ENCODE measurements around the gene KLHL40. TPM values are rescaled to one million over a fixed set of nuclear protein-coding genes. Genes with fewer than 3 reads are reported as not detected.

Gene KLHL40
- total and polyA plus RNA-seq, 2 donors (not counting 1 experiment from before 2014, with no cell fraction given) = not detected

DNA sequence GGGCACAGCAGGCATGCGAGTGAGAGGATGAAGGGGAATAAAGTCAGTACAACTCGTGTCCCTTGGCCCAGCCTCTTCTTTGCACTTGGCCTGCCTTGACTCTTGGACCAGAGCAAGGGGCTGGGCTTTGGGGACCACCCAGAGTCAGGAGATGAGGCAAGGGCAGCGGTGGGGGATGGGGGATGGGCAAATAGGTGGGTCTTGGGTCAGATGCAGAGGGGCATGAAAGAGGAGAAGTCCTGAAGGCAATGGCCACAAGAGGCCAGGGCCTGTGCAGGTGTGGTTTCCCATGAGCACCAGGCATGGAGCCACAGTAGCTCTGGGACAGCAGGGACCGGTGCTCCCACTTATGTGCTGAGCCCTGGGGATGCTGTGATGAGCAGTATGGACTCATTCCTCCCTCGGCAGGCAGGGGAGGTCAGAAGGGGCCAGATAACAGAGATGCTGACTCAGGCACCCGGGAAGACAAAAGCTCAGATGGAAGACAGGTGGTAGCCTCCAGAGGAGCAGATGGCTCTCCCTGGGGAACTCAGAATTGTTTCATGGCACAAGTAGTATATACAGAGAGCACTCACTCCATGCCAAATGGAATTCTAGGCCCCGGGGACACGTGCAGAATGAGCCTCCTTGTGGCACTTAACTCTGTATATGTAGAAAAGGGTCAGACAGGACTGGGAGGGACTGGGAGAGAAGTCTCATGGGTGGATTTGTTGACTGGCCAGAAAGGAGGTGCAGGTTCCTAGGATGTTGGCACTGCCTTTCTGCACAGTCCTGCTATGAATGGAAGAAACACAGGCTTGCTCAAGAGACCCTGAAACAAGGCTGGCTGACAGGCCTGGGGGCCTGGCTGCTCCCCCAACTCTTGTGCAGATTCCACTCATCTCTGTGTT is 17.6 kb upstream of the KLHL40 start:
- no peak for DNase-seq
- H3K27me3 ChIP-seq (replicated peaks in 1 of 4; ENCODE audit: control extremely low read depth in 1 of 4, control insufficient read depth in 3 of 4, insufficient read depth in 4 of 4, low read length in 3 of 4) = no peaks in the 10 kb centered on the region
- ChIA-PET CTCF (no interaction called here), POLR2A (no interaction called here)
- H3K36me3 ChIP-seq (replicated peaks in 1 of 2; ENCODE audit: control extremely low read depth in 1 of 2, control insufficient read depth in 1 of 2, extremely low read depth in 1 of 2, insufficient read depth in 2 of 2, low read length in 1 of 2) = no peaks in the 10 kb centered on the region
- H3K9me3 Mint-ChIP-seq (ENCODE audit: insufficient read depth) = no peaks in the 10 kb centered on the region
- H3K4me1 ChIP-seq (ENCODE audit: control insufficient read depth in 2 of 2, insufficient read depth in 2 of 2, low read length in 2 of 2) = peaks cover 13 to 21% of the 10 kb centered on the region in 2 donors
- H3K79me2 ChIP-seq (ENCODE audit: control insufficient read depth, insufficient read depth, low read length) = no peaks in the 10 kb centered on the region
- no peaks in the 10 kb centered on the region for H3K27me3 Mint-ChIP-seq
- no peak overlapping the region for H3K4me3 Mint-ChIP-seq
- H3K9me3 ChIP-seq (ENCODE audit: control extremely low read depth in 1 of 3, control insufficient read depth in 2 of 3, insufficient read depth in 1 of 3, low read length in 2 of 3) = peaks cover 0 to 8% (median 1%) of the 10 kb centered on the region in 3 donors
- ATAC-seq (ENCODE audit: low read depth) = no peak
- H3K4me2 ChIP-seq (replicated peaks; ENCODE audit: low read depth, low read length, poor library complexity, severe bottlenecking) = no peak overlapping the region
- no peaks in the 10 kb centered on the region for H4K20me1 ChIP-seq (ENCODE audit: control insufficient read depth, insufficient read depth, low read length, poor library complexity, severe bottlenecking)
- no peak overlapping the region for H3K27ac Mint-ChIP-seq
- no peak overlapping the region for H3K27ac ChIP-seq (ENCODE audit: low read length in 2 of 2)
- H3K4me1 Mint-ChIP-seq = peaks cover 13% of the 10 kb centered on the region
- no peak overlapping the region for H3K9ac ChIP-seq (ENCODE audit: low read length)
- H3K4me3 ChIP-seq (ENCODE audit: control extremely low read depth in 1 of 5, extremely low read depth in 1 of 5, insufficient read depth in 1 of 5, low read depth in 2 of 5, low read length in 4 of 5) = no peak overlapping the region
- H2AFZ ChIP-seq (ENCODE audit: insufficient read depth, low read depth, low read length, poor library complexity, severe bottlenecking) = no peak overlapping the region
- 84% methylated on average over 6 of the region's 8 CpGs for WGBS (ENCODE audit: insufficient coverage)
- TF ChIP-seq, protein P1, sequence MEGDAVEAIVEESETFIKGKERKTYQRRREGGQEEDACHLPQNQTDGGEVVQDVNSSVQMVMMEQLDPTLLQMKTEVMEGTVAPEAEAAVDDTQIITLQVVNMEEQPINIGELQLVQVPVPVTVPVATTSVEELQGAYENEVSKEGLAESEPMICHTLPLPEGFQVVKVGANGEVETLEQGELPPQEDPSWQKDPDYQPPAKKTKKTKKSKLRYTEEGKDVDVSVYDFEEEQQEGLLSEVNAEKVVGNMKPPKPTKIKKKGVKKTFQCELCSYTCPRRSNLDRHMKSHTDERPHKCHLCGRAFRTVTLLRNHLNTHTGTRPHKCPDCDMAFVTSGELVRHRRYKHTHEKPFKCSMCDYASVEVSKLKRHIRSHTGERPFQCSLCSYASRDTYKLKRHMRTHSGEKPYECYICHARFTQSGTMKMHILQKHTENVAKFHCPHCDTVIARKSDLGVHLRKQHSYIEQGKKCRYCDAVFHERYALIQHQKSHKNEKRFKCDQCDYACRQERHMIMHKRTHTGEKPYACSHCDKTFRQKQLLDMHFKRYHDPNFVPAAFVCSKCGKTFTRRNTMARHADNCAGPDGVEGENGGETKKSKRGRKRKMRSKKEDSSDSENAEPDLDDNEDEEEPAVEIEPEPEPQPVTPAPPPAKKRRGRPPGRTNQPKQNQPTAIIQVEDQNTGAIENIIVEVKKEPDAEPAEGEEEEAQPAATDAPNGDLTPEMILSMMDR (IDR thresholded peaks at IDR 0.05) = no peak
- no peak for TF ChIP-seq EZH2 (IDR thresholded peaks at IDR 0.05; ENCODE audit: borderline replicate concordance, insufficient read depth, low read depth, low read length, poor library complexity, severe bottlenecking)
- intact Hi-C loops (cut with micrococcal nuclease) = no loop called here

DNA sequence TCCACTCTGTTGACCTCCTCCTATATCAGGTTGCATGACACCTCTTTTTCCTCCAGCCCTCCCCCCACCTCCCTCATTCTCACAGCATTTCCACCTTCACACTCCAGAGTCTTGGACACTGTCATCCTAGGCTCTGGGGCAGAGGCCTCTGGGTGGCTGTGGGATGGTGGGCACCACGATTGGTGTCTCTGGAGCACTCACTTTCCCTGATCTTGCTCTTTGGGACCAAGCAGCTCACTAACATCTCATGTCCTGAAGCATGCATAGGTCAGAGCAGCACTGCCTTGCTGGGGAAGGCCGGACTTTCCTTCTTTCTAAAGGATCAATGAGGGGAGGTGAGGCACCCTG is 16.9 kb upstream of the KLHL40 start:
- H3K4me1 Mint-ChIP-seq = peaks cover 13% of the 10 kb centered on the region
- Histone ChIP-seq H3K4me2 (replicated peaks; ENCODE audit: low read depth, low read length, poor library complexity, severe bottlenecking) (no peak overlapping the region), H3K27ac (ENCODE audit: low read length in 2 of 2) (no peak overlapping the region), H3K9ac (ENCODE audit: low read length) (no peak overlapping the region), H3K27me3 (replicated peaks in 1 of 4; ENCODE audit: control extremely low read depth in 1 of 4, control insufficient read depth in 3 of 4, insufficient read depth in 4 of 4, low read length in 3 of 4) (no peaks in the 10 kb centered on the region), H3K9me3 (ENCODE audit: control extremely low read depth in 1 of 3, control insufficient read depth in 2 of 3, insufficient read depth in 1 of 3, low read length in 2 of 3) (peaks cover 0 to 12% (median 1%) of the 10 kb centered on the region in 3 donors), H3K4me1 (ENCODE audit: control insufficient read depth in 2 of 2, insufficient read depth in 2 of 2, low read length in 2 of 2) (peaks cover 10 to 15% of the 10 kb centered on the region in 2 donors), H3K4me3 (ENCODE audit: control extremely low read depth in 1 of 5, extremely low read depth in 1 of 5, insufficient read depth in 1 of 5, low read depth in 2 of 5, low read length in 4 of 5) (no peak overlapping the region), H3K36me3 (replicated peaks in 1 of 2; ENCODE audit: control extremely low read depth in 1 of 2, control insufficient read depth in 1 of 2, extremely low read depth in 1 of 2, insufficient read depth in 2 of 2, low read length in 1 of 2) (no peaks in the 10 kb centered on the region), H3K79me2 (ENCODE audit: control insufficient read depth, insufficient read depth, low read length) (no peaks in the 10 kb centered on the region), H2AFZ (ENCODE audit: insufficient read depth, low read depth, low read length, poor library complexity, severe bottlenecking) (no peak overlapping the region), H4K20me1 (ENCODE audit: control insufficient read depth, insufficient read depth, low read length, poor library complexity, severe bottlenecking) (no peaks in the 10 kb centered on the region)
- ATAC-seq (ENCODE audit: low read depth) (no peak), DNase-seq (no peak)
- no peaks in the 10 kb centered on the region for H3K9me3 Mint-ChIP-seq (ENCODE audit: insufficient read depth)
- ChIA-PET POLR2A (no interaction called here), CTCF (no interaction called here)
- TF ChIP-seq, protein P1 (IDR thresholded peaks at IDR 0.05) = no peak
- H3K27me3 Mint-ChIP-seq = no peaks in the 10 kb centered on the region
- intact Hi-C loops (cut with micrococcal nuclease) = no loop called here
- whole genome bisulfite sequencing (ENCODE audit: insufficient coverage) = 67% methylated on average over 1 of the region's 2 CpGs
- H3K4me3 Mint-ChIP-seq = no peak overlapping the region
- no peak overlapping the region for H3K27ac Mint-ChIP-seq

All from B cell (primary cell).